CD4-positive, alpha-beta T cell (primary cell): Measurements from ENCODE around the gene IFI27L1. TPM values are rescaled to one million over a fixed set of nuclear protein-coding genes. Genes with fewer than 3 reads are reported as not detected.

Experiments
- ATAC-seq: fragments of 200-7000 bp; cut with Tn5 transposase; one replicate; pipeline ENCODE4 v1.10.0; 2022; ENCODE audit warnings: mild to moderate bottlenecking; ENCODE audit not compliant: poor library complexity
- CTCF ChIA-PET: fragments of 350-600 bp; sonication (Branson Sonifier 250); formaldehyde crosslinking; loops from one replicate; lab custom pipeline; 2021; ENCODE audit warnings: antibody characterized with exemption, inconsistent platforms; lab: Charles Lee
- POLR2A ChIA-PET: fragments of 350-600 bp; sonication (Branson Sonifier 250); formaldehyde crosslinking; loops from one replicate; lab custom pipeline; 2021; ENCODE audit warnings: antibody characterized with exemption, inconsistent platforms; lab: Charles Lee
- DNase-seq, 14 experiments: peaks; one replicate each; pipeline ENCODE4 v3.0.0-alpha.2; 2013 to 2020; ENCODE audit warnings: mixed read lengths in 2 of 14
- H3K27ac ChIP-seq, 2 donors: one replicate each; pipeline versions ENCODE4 v1.5.1 to v1.7.0; 2013; ENCODE audit warnings: low read length in 2 of 2, low read depth in 1 of 2, mild to moderate bottlenecking in 1 of 2
- H3K27me3 ChIP-seq, 2 experiments: 1 replicate in 1 of 2; 2 replicates in 1 of 2; pipeline versions ENCODE4 v1.6.1 to v1.7.0; 2013; ENCODE audit warnings: low read length in 2 of 2, control low read depth in 1 of 2, mild to moderate bottlenecking in 1 of 2, moderate library complexity in 1 of 2; ENCODE audit not compliant: insufficient read depth in 2 of 2, control insufficient read depth in 1 of 2
- H3K36me3 ChIP-seq: one replicate; pipeline ENCODE4 v1.6.1; 2013; ENCODE audit warnings: low read length, control low read depth; ENCODE audit not compliant: insufficient read depth
- H3K4me1 ChIP-seq: one replicate; pipeline ENCODE4 v1.6.1; 2013; ENCODE audit warnings: low read length, control low read depth; ENCODE audit not compliant: insufficient read depth
- H3K4me3 ChIP-seq: one replicate; pipeline ENCODE4 v1.5.1; 2013; ENCODE audit warnings: mild to moderate bottlenecking, low read length, moderate library complexity
- H3K9me3 ChIP-seq, 2 experiments: 1 replicate in 1 of 2; 2 replicates in 1 of 2; pipeline versions ENCODE4 v1.6.1 to v1.7.0; 2013; ENCODE audit warnings: low read length in 2 of 2, mild to moderate bottlenecking in 2 of 2, control low read depth in 1 of 2, moderate library complexity in 1 of 2; ENCODE audit not compliant: control insufficient read depth in 1 of 2, insufficient read depth in 1 of 2
- H3K27ac Mint-ChIP-seq: one replicate; pipeline ENCODE4 v1.8.0; 2020; ENCODE audit warnings: mixed read lengths
- H3K27me3 Mint-ChIP-seq: one replicate; pipeline ENCODE4 v1.8.0; 2021; ENCODE audit warnings: mixed read lengths
- H3K36me3 Mint-ChIP-seq: one replicate; pipeline ENCODE4 v1.8.0; 2021; ENCODE audit warnings: low read depth, mixed read lengths
- H3K4me1 Mint-ChIP-seq: one replicate; pipeline ENCODE4 v1.8.0; 2021; ENCODE audit warnings: low read depth, mixed read lengths
- H3K4me3 Mint-ChIP-seq: one replicate; pipeline ENCODE4 v1.8.0; 2020; ENCODE audit warnings: mild to moderate bottlenecking, mixed read lengths
- H3K9me3 Mint-ChIP-seq: one replicate; pipeline ENCODE4 v1.8.0; 2020; ENCODE audit warnings: mixed read lengths
- intact Hi-C, 2 experiments: fragments of 100-400 bp; cut with DNase I in 1 of 2; cut with micrococcal nuclease in 1 of 2; formaldehyde crosslinking; loops; one replicate each; pipeline versions ENCODE4 v1.15.1 to v1.9.0; 2023 to 2025; cut with DNase I, micrococcal nuclease
- total RNA-seq, 174 experiments: library from RNA in 2 of 174; stranded (reverse) in 2 of 174; gene quantifications; one replicate each; pipeline ENCODE4 v1.2.3 and lab custom pipeline; 2021 to 2026
- TF ChIP-seq, protein P1 (sequence below): fragments of 200-600 bp; IDR thresholded peaks from one replicate; pipeline ENCODE4 v1.8.0; 2022; ENCODE audit warnings: antibody characterized with exemption, mild to moderate bottlenecking

IFI27L1 gene
- total RNA-seq, 2 experiments from 2014 or later = 14.1 to 14.3 TPM

- Histone ChIP-seq H3K27ac (no peak overlapping the region), H3K9me3 (no peaks in the 10 kb centered on the region), H3K4me3 (no peak overlapping the region), H3K27me3 (no peaks in the 10 kb centered on the region), H3K36me3 (peaks cover 24% of the 10 kb centered on the region), H3K4me1 (peaks cover under 1% of the 10 kb centered on the region)
- Mint-ChIP-seq H3K4me3 (no peak overlapping the region), H3K27ac (peak overlapping the region; percentile 25), H3K9me3 (no peaks in the 10 kb centered on the region), H3K4me1 (peaks cover 1% of the 10 kb centered on the region), H3K36me3 (peaks cover 35% of the 10 kb centered on the region), H3K27me3 (no peaks in the 10 kb centered on the region)
- no peak for ATAC-seq
- ChIA-PET POLR2A (no interaction called here), CTCF (no interaction called here)
- DNase-seq = no peak
- intact Hi-C loops = no loop called here
- TF ChIP-seq, protein P1, sequence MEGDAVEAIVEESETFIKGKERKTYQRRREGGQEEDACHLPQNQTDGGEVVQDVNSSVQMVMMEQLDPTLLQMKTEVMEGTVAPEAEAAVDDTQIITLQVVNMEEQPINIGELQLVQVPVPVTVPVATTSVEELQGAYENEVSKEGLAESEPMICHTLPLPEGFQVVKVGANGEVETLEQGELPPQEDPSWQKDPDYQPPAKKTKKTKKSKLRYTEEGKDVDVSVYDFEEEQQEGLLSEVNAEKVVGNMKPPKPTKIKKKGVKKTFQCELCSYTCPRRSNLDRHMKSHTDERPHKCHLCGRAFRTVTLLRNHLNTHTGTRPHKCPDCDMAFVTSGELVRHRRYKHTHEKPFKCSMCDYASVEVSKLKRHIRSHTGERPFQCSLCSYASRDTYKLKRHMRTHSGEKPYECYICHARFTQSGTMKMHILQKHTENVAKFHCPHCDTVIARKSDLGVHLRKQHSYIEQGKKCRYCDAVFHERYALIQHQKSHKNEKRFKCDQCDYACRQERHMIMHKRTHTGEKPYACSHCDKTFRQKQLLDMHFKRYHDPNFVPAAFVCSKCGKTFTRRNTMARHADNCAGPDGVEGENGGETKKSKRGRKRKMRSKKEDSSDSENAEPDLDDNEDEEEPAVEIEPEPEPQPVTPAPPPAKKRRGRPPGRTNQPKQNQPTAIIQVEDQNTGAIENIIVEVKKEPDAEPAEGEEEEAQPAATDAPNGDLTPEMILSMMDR = no peak
Measured at GRCh38 chr14:94041551-94042346, 39.4 kb upstream of the IFI27L1 start.

DNA sequence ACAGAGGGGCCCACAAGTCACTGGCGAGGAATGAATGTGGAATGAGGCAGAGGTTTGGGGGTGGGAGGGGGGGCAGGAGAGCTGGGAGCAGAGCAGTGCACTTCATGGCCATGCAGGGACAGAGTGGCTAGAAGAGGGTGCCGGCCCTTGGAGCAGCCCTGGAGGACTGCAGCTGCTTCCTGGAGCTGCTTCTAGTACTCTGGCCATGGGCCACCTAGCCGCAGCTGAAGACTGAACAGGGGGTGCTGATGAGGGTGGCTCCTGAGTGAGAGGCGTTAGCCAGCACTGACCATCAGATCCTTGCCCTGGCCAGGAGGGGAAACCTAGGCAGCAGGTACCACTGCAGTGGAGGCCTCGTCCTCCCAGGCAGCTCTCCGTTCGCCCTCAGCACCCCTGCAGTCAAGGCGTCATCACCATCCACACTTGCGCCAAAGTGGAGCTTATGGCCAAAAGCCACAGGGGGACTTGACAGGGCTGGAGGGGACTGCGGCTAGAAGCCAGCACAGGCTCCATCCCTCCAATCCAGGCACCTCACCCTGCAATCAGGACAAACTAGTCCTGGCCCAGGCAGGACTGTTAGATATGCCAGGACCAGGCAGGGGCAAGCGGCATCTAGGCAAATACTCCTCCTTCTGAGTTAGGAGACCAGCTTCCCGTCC, 38.5 kb upstream of the IFI27L1 start:
- intact Hi-C loops = no loop called here
- Mint-ChIP-seq H3K4me1 (no peaks in the 10 kb centered on the region), H3K36me3 (peaks cover 43% of the 10 kb centered on the region), H3K9me3 (no peaks in the 10 kb centered on the region), H3K4me3 (no peak overlapping the region), H3K27ac (peak overlapping the region; percentile 25), H3K27me3 (no peaks in the 10 kb centered on the region)
- no peaks in the 10 kb centered on the region for H3K9me3 ChIP-seq
- H3K4me1 ChIP-seq = no peaks in the 10 kb centered on the region
- no peaks in the 10 kb centered on the region for H3K27me3 ChIP-seq
- TF ChIP-seq, protein P1 = no peak
- DNase-seq (no peak), ATAC-seq (no peak)
- H3K27ac ChIP-seq = no peak overlapping the region
- no peak overlapping the region for H3K4me3 ChIP-seq
- peaks cover 32% of the 10 kb centered on the region for H3K36me3 ChIP-seq
- ChIA-PET CTCF (no interaction called here), POLR2A (no interaction called here)

DNA sequence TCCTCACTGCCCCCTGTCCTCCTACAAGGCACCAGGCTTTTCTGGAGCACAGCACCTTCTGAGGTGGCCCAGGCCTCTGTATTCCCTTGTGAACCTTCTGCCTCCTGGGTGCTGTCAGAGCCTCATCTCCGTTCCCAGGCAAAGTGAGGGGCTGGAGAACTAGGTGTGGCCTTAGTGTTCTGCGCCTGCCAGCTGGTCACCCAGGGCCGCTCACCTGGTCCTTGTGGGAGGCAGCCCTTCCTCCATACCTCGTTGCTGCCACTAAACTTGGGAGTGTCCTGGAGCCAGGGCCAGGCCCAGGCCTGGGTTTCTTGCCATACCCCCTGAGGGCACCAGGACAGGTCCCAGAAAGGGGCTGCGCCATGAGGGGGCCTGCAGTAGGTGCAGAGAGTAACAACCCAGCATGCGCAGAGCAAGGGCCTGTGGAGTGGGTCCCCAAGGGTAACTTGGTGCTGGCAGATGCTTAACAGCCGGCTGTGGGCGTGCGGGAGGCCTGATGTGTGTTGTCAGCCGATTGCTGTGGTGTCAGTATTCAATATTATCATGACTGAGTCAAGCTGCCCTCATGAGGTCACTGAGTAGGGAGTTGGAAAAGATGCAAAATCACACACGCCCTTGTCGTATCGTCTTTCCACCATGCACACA, 37.9 kb upstream of the IFI27L1 start:
- Histone ChIP-seq H3K9me3 (no peaks in the 10 kb centered on the region), H3K27ac (no peak overlapping the region), H3K36me3 (peaks cover 38% of the 10 kb centered on the region), H3K27me3 (no peaks in the 10 kb centered on the region), H3K4me1 (no peaks in the 10 kb centered on the region), H3K4me3 (no peak overlapping the region)
- POLR2A ChIA-PET = no interaction called here
- CTCF ChIA-PET = no interaction called here
- peaks cover 50% of the 10 kb centered on the region for H3K36me3 Mint-ChIP-seq
- intact Hi-C loops = no loop called here
- no peaks in the 10 kb centered on the region for H3K9me3 Mint-ChIP-seq
- TF ChIP-seq, protein P1 = no peak
- no peak overlapping the region for H3K4me3 Mint-ChIP-seq
- ATAC-seq (no peak), DNase-seq (no peak)
- H3K27ac Mint-ChIP-seq = peak overlapping the region; percentile 44
- no peaks in the 10 kb centered on the region for H3K27me3 Mint-ChIP-seq
- H3K4me1 Mint-ChIP-seq = no peaks in the 10 kb centered on the region
